GM12891 (cell line): Measurements from ENCODE around the gene EXT2.

Experiments used
- DNase-seq: peaks from one replicate; pipeline ENCODE4 v3.0.0; 2011; ENCODE audit warnings: low spot score; ENCODE audit not compliant: insufficient read length
- FAIRE-seq: peaks from 2 replicates; lab custom pipeline; 2011; peaks lifted over from hg19 to GRCh38; lab: Jason Lieb, UNC
- PAX5 ChIP-seq: IDR thresholded peaks from 2 replicates; pipeline ENCODE4 v1.6.1; 2011; ENCODE audit warnings: low read length, moderate library complexity, mild to moderate bottlenecking; ENCODE audit not compliant: insufficient read depth, severe bottlenecking
- POLR2A ChIP-seq: IDR thresholded peaks from 2 replicates; pipeline ENCODE4 v1.6.1; 2011; ENCODE audit warnings: low read depth, low read length, control low read depth
- POLR2AphosphoS5 ChIP-seq: IDR thresholded peaks from 2 replicates; pipeline ENCODE4 v1.6.1; 2011; ENCODE audit warnings: low read depth, low read length, control low read depth
- POU2F2 ChIP-seq: IDR thresholded peaks from 2 replicates; pipeline ENCODE4 v1.6.1; 2011; ENCODE audit warnings: low read depth, mild to moderate bottlenecking, control low read depth, low read length, moderate library complexity
- SPI1 ChIP-seq: IDR thresholded peaks from 2 replicates; pipeline ENCODE4 v1.6.1; 2011; ENCODE audit warnings: low read depth, low read length, control low read depth
- TAF1 ChIP-seq: IDR thresholded peaks from 2 replicates; pipeline ENCODE4 v1.6.1; 2011; ENCODE audit warnings: low read depth, low read length, control low read depth

Gene EXT2

GRCh38 chr11:44104481-44105294 lies 9.2 kb downstream of the EXT2 start:
- peak; percentile 76 for FAIRE-seq
- TF ChIP-seq SPI1 (no peak), POU2F2 (no peak), POLR2A (no peak), POLR2AphosphoS5 (no peak), TAF1 (no peak), PAX5 (no peak)
- DNase-seq: no peak

- DNase-seq: no peak
- no peak for FAIRE-seq
- no peak for TF ChIP-seq SPI1
- TF ChIP-seq POLR2A: no peak
- TF ChIP-seq PAX5: no peak
- TF ChIP-seq TAF1: no peak
- no peak for TF ChIP-seq POLR2AphosphoS5
- TF ChIP-seq POU2F2: no peak
These were observed 12.8 kb downstream of the EXT2 start for GRCh38 chr11:44108260-44108659.

GRCh38 chr11:44110231-44110679 lies 14.8 kb downstream of the EXT2 start:
- TF ChIP-seq SPI1 (no peak), PAX5 (no peak), POLR2AphosphoS5 (no peak), POLR2A (no peak), POU2F2 (no peak), TAF1 (no peak)
- DNase-seq (peak; percentile 32), FAIRE-seq (peak; percentile 95)

- FAIRE-seq: no peak
- TF ChIP-seq POLR2AphosphoS5 (no peak), POLR2A (no peak), PAX5 (no peak), SPI1 (no peak), TAF1 (no peak), POU2F2 (no peak)
- no peak for DNase-seq
These were observed 16.8 kb downstream of the EXT2 start for GRCh38 chr11:44112091-44112821.

GRCh38 chr11:44113018-44113417 lies 17.5 kb downstream of the EXT2 start:
- FAIRE-seq: no peak

GRCh38 chr11:44113572-44113971 lies 18.1 kb downstream of the EXT2 start:
- DNase-seq: no peak
- no peak for TF ChIP-seq POU2F2
- no peak for TF ChIP-seq SPI1
- no peak for TF ChIP-seq PAX5
- FAIRE-seq: no peak

More at GRCh38 chr11:44113018-44113417, 17.5 kb downstream of the EXT2 start:
- DNase-seq: no peak
- TF ChIP-seq SPI1: no peak
- TF ChIP-seq TAF1: no peak
- no peak for TF ChIP-seq POLR2A
- no peak for TF ChIP-seq POLR2AphosphoS5
- TF ChIP-seq PAX5: no peak
- TF ChIP-seq POU2F2: no peak

GRCh38 chr11:44116234-44116830 lies 20.9 kb downstream of the EXT2 start:
- TF ChIP-seq POU2F2 (no peak), PAX5 (no peak), SPI1 (no peak), POLR2AphosphoS5 (no peak), POLR2A (no peak), TAF1 (no peak)
- FAIRE-seq (peak; percentile 40), DNase-seq (no peak)

GRCh38 chr11:44120169-44120568 lies 24.7 kb downstream of the EXT2 start:
- FAIRE-seq (no peak), DNase-seq (no peak)
- TF ChIP-seq POLR2AphosphoS5 (no peak), POU2F2 (no peak), SPI1 (no peak), TAF1 (no peak)

GRCh38 chr11:44125598-44125997 lies 30.1 kb downstream of the EXT2 start:
- DNase-seq: no peak
- FAIRE-seq: no peak
- no peak for TF ChIP-seq POLR2AphosphoS5
- TF ChIP-seq SPI1: no peak
- TF ChIP-seq TAF1: no peak
- TF ChIP-seq POU2F2: no peak
- no peak for TF ChIP-seq POLR2A

- TF ChIP-seq TAF1: no peak
- no peak for TF ChIP-seq POU2F2
- TF ChIP-seq SPI1: no peak
- no peak for TF ChIP-seq PAX5
- no peak for TF ChIP-seq POLR2A
- DNase-seq (no peak), FAIRE-seq (no peak)
These were observed 30.8 kb downstream of the EXT2 start for GRCh38 chr11:44126304-44126703.
